Prostate gland (tissue), 2 donors: ENCODE results near the gene PAFAH1B1. TPM values are rescaled to one million over a fixed set of nuclear protein-coding genes. Genes with fewer than 3 reads are reported as not detected.

Experiments
- DNase-seq: peaks from one replicate; pipeline ENCODE4 v3.0.0-alpha.2; 2019; ENCODE audit warnings: low spot score
- H3K27ac ChIP-seq, 2 donors: fragments of 200-600 bp; sonication (generic); 2 replicates each; pipeline ENCODE4 v1.5.1; 2017 to 2019
- H3K27me3 ChIP-seq: fragments of 200-600 bp; sonication (generic); replicated peaks from 2 replicates; pipeline ENCODE4 v1.5.1; 2019; ENCODE audit not compliant: insufficient read depth
- H3K36me3 ChIP-seq, 2 donors: fragments of 200-600 bp; sonication (generic); 1 replicate in 1 of 2; 2 replicates in 1 of 2; pipeline versions ENCODE4 v1.5.1 to v1.8.1; 2017 to 2019
- H3K4me1 ChIP-seq: fragments of 200-600 bp; sonication (generic); replicated peaks from 2 replicates; pipeline ENCODE4 v1.5.1; 2019
- H3K4me3 ChIP-seq, 2 donors: fragments of 200-600 bp; sonication (generic); 2 replicates each; pipeline ENCODE4 v1.5.1; 2017 to 2019
- H3K9me3 ChIP-seq: fragments of 200-600 bp; sonication (generic); 2 replicates; pipeline ENCODE4 v1.5.1; 2017
- CTCF ChIP-seq, 4 experiments: fragments of 200-600 bp in 2 of 4; fragments of 450-650 bp in 2 of 4; sonication (generic) in 2 of 4; IDR thresholded peaks; 1 replicate in 3 of 4; 2 replicates in 1 of 4; pipeline ENCODE4 v1.5.1; 2016 to 2019; ENCODE audit warnings: antibody characterized with exemption in 4 of 4, mild to moderate bottlenecking in 2 of 4, moderate library complexity in 2 of 4
- POLR2A ChIP-seq: fragments of 450-650 bp; IDR thresholded peaks from one replicate; pipeline ENCODE4 v1.6.1; 2016; ENCODE audit warnings: antibody characterized with exemption, mild to moderate bottlenecking
- POLR2AphosphoS5 ChIP-seq: sonication (generic); formaldehyde crosslinking; IDR thresholded peaks from one replicate; pipeline ENCODE4 v1.6.1; 2017; ENCODE audit warnings: antibody characterized with exemption
- WGBS: methylation state at CpG from one replicate; pipeline ENCODE4 v1.1.5; 2018; 5-methylcytosine and 5-hydroxymethylcytosine counted together
- intact Hi-C: fragments of 100-400 bp; cut with DNase I; formaldehyde crosslinking; loops from one replicate; pipeline ENCODE4 v1.14.2; 2022
- total RNA-seq, 2 donors: library from RNA; depleted of rRNA; stranded (reverse); fragments of >200 nt; gene quantifications; one replicate each; pipeline ENCODE4 v1.1.0, GENCODE V29; 2016

Gene PAFAH1B1
- total RNA-seq, 2 donors from 2014 or later: 47.9 to 92.9 TPM

GRCh38 chr17:2709183-2709661 lies 115.8 kb downstream of the PAFAH1B1 start:
- peak; percentile 66 for DNase-seq
- peaks cover 24% of the 10 kb centered on the region for H3K4me1 ChIP-seq
- intact Hi-C loops: loop anchor here (10.0 kb wide), 1 partner anchor 284 kb away; no protein-coding TSS in a partner anchor
- H3K36me3 ChIP-seq: no peaks in the 10 kb centered on the region
- no peaks in the 10 kb centered on the region for H3K27me3 ChIP-seq
- WGBS: 34% methylated on average over 10 of the region's 10 CpGs
- H3K4me3 ChIP-seq: peak overlapping the region in 1 of 2 donors; percentile 83
- H3K9me3 ChIP-seq: no peaks in the 10 kb centered on the region
- H3K27ac ChIP-seq: peak overlapping the region; percentile 67 to 69
- TF ChIP-seq POLR2A: peak; percentile 61
- TF ChIP-seq CTCF (IDR thresholded peaks at IDR 0.05): peak in 1 of 4 experiments; percentile 8
- TF ChIP-seq POLR2AphosphoS5: peak; percentile 25

- no peak for TF ChIP-seq POLR2A
- no peak for TF ChIP-seq POLR2AphosphoS5
- no peak for TF ChIP-seq CTCF (IDR thresholded peaks at IDR 0.05)
- Histone ChIP-seq H3K4me1 (peaks cover 24% of the 10 kb centered on the region), H3K27me3 (no peaks in the 10 kb centered on the region), H3K4me3 (peak overlapping the region; percentile 71 to 83), H3K27ac (peak overlapping the region; percentile 68 to 69), H3K9me3 (no peaks in the 10 kb centered on the region), H3K36me3 (no peaks in the 10 kb centered on the region)
- no peak for DNase-seq
- 43% methylated on average over 16 of the region's 16 CpGs for WGBS
- intact Hi-C loops: loop anchor here (5.0 kb wide), 1 partner anchor 118 kb away; the partner anchor contains the start of gene PAFAH1B1
Measured at GRCh38 chr17:2710071-2710802, 116.8 kb downstream of the PAFAH1B1 start.

GRCh38 chr17:2710803-2711607 lies 117.6 kb downstream of the PAFAH1B1 start:
- no peaks in the 10 kb centered on the region for H3K36me3 ChIP-seq
- TF ChIP-seq POLR2A: no peak
- no peak for TF ChIP-seq CTCF (IDR thresholded peaks at IDR 0.05)
- no peak for TF ChIP-seq POLR2AphosphoS5
- H3K9me3 ChIP-seq: no peaks in the 10 kb centered on the region
- DNase-seq: no peak
- H3K4me3 ChIP-seq: peak overlapping the region; percentile 71 to 83
- 1% methylated on average over 29 of the region's 82 CpGs for WGBS
- intact Hi-C loops: loop anchor here (5.0 kb wide), 1 partner anchor 119 kb away; the partner anchor contains the start of gene PAFAH1B1
- peaks cover 24% of the 10 kb centered on the region for H3K4me1 ChIP-seq
- H3K27ac ChIP-seq: peak overlapping the region; percentile 68 to 69
- no peaks in the 10 kb centered on the region for H3K27me3 ChIP-seq

- intact Hi-C loops: loop anchor here (5.0 kb wide), 1 partner anchor 119 kb away; the partner anchor contains the start of gene PAFAH1B1
- peak within 1 kb of the TSS; percentile 68 to 77 for H3K27ac ChIP-seq
- no peaks in the 10 kb centered on the region for H3K27me3 ChIP-seq
- under 1% methylated on average over 56 of the region's 76 CpGs for WGBS
- H3K4me3 ChIP-seq: peak within 1 kb of the TSS; percentile 71 to 83
- peak; percentile 92 for DNase-seq
- peaks cover 24% of the 10 kb centered on the region for H3K4me1 ChIP-seq
- no peaks in the 10 kb centered on the region for H3K9me3 ChIP-seq
- H3K36me3 ChIP-seq: no peaks in the 10 kb centered on the region
- peak; percentile 99 for TF ChIP-seq POLR2AphosphoS5
- TF ChIP-seq CTCF (IDR thresholded peaks at IDR 0.05): peak in 1 of 4 experiments; percentile 24
- TF ChIP-seq POLR2A: peak; percentile 73
Measured at GRCh38 chr17:2711608-2712299, 118.3 kb downstream of the PAFAH1B1 start, which contains the start of gene CLUH. Gene CLUH, minus strand, starts transcription at chr17:2711764. Its CDS starts 103 bp downstream, at chr17:2711661.
